IPS-NIHi7 (cell line): Measurements from ENCODE around the gene CAPN5.

Experiments used
- DNase-seq: peaks from one replicate; pipeline ENCODE4 v3.0.0; 2012; ENCODE audit warnings: mixed read lengths; ENCODE audit errors: extremely low spot score

CAPN5 gene

GRCh38 chr11:77063861-77064260 is 2.9 kb upstream of the CAPN5 start:
- DNase-seq = no peak

- DNase-seq = no peak
Observed at GRCh38 chr11:77064648-77065217, 2.0 kb upstream of the CAPN5 start.

- DNase-seq = no peak
Observed at GRCh38 chr11:77065878-77066228, 918 bp upstream of the CAPN5 start.

GRCh38 chr11:77067861-77068443 is 1.2 kb downstream of the CAPN5 start:
- DNase-seq = no peak

- DNase-seq = no peak
Observed at GRCh38 chr11:77068457-77069335, 1.9 kb downstream of the CAPN5 start.

- DNase-seq = no peak
Observed at GRCh38 chr11:77069336-77069968, 2.7 kb downstream of the CAPN5 start.

GRCh38 chr11:77069969-77070582 is 3.3 kb downstream of the CAPN5 start:
- no peak for DNase-seq

GRCh38 chr11:77071077-77071476 is 4.3 kb downstream of the CAPN5 start:
- no peak for DNase-seq

GRCh38 chr11:77071671-77072605 is 5.2 kb downstream of the CAPN5 start:
- no peak for DNase-seq

- DNase-seq = no peak
Observed at GRCh38 chr11:77072851-77073327, 6.1 kb downstream of the CAPN5 start.

GRCh38 chr11:77073328-77074001 is 6.7 kb downstream of the CAPN5 start:
- DNase-seq = no peak

- no peak for DNase-seq
Observed at GRCh38 chr11:77074205-77074604, 7.4 kb downstream of the CAPN5 start.

GRCh38 chr11:77074626-77075221 is 8.0 kb downstream of the CAPN5 start:
- no peak for DNase-seq

- no peak for DNase-seq
Observed at GRCh38 chr11:77075425-77075905, 8.7 kb downstream of the CAPN5 start.

- no peak for DNase-seq
Observed at GRCh38 chr11:77079666-77080065, 12.9 kb downstream of the CAPN5 start.

- no peak for DNase-seq
Observed at GRCh38 chr11:77080643-77081210, 14.0 kb downstream of the CAPN5 start.

GRCh38 chr11:77081381-77081851 is 14.6 kb downstream of the CAPN5 start:
- DNase-seq = no peak

GRCh38 chr11:77081976-77082836 is 15.4 kb downstream of the CAPN5 start:
- no peak for DNase-seq
